Activated T-helper 9 cell treated with anti-CD3 and anti-CD28 coated beads, Interleukin-2, amount 50 U/mL, for 16 hours (primary cell): Measurements from ENCODE around the gene TOMM70.

Source experiments
- DNase-seq: peaks from one replicate; pipeline ENCODE4 v3.0.0-alpha.2; 2020; ENCODE audit warnings: low read depth

The TOMM70 gene

GRCh38 chr3:100325827-100326226, 75.1 kb downstream of the TOMM70 start:
- DNase-seq: no peak

- no peak for DNase-seq
Measured at GRCh38 chr3:100324044-100324443, 76.8 kb downstream of the TOMM70 start.

GRCh38 chr3:100319951-100320350, 80.9 kb downstream of the TOMM70 start:
- DNase-seq: no peak

GRCh38 chr3:100317912-100318311, 83.0 kb downstream of the TOMM70 start:
- no peak for DNase-seq

GRCh38 chr3:100316641-100317069, 84.2 kb downstream of the TOMM70 start:
- no peak for DNase-seq
